PC-9 (cell line): ENCODE data around the gene APH1A. TPM values are rescaled to one million over a fixed set of nuclear protein-coding genes. Genes with fewer than 3 reads are reported as not detected.
A peak's percentile ranks its signal among the peaks of the same experiment; 100 is the strongest.

Experiments
- BruUV-seq: library from RNA; stranded (reverse); fragments of 400-500 nt; replicated peaks from 2 replicates; lab custom pipeline; 2021; lab: Mats Ljungman, UMichigan
- CTCF ChIA-PET: fragments of 300-600 bp; sonication (Branson Sonifier 250); formaldehyde crosslinking; loops from one replicate; lab custom pipeline; 2022; ENCODE audit warnings: antibody characterized with exemption; lab: Charles Lee
- POLR2A ChIA-PET: fragments of 300-600 bp; sonication (Branson Sonifier 250); formaldehyde crosslinking; loops from one replicate; lab custom pipeline; 2022; ENCODE audit warnings: antibody characterized with exemption; ENCODE audit not compliant: unreplicated experiment; lab: Charles Lee
- DNase-seq, 2 experiments: peaks; one replicate each; pipeline versions ENCODE4 v3.0.0 to v3.0.0-alpha.2; 2015 to 2022; ENCODE audit warnings: mixed read lengths in 1 of 2
- H2AFZ ChIP-seq: fragments of 200-600 bp; sonication (generic); 2 replicates; pipeline ENCODE4 v1.8.1; 2017; ENCODE audit warnings: antibody characterized with exemption
- H3F3A ChIP-seq: fragments of 200-600 bp; sonication (generic); 2 replicates; pipeline ENCODE4 v1.8.1; 2017; ENCODE audit warnings: antibody characterized with exemption, mild to moderate bottlenecking, low read depth; ENCODE audit not compliant: insufficient read depth
- H3K27ac ChIP-seq: fragments of 200-600 bp; sonication (generic); 2 replicates; pipeline ENCODE4 v1.6.1; 2016; ENCODE audit warnings: mixed run types
- H3K27me3 ChIP-seq: fragments of 200-600 bp; sonication (generic); 2 replicates; pipeline ENCODE4 v1.6.1; 2016; ENCODE audit warnings: low read depth, mixed run types; ENCODE audit not compliant: insufficient read depth
- H3K36me3 ChIP-seq: fragments of 200-600 bp; sonication (generic); 2 replicates; pipeline ENCODE4 v1.6.1; 2016; ENCODE audit warnings: low read depth, mixed run types
- H3K4me1 ChIP-seq: fragments of 200-600 bp; sonication (generic); replicated peaks from 2 replicates; pipeline ENCODE4 v1.6.1; 2016; ENCODE audit warnings: mixed run types; ENCODE audit not compliant: insufficient read depth
- H3K4me2 ChIP-seq: fragments of 200-600 bp; sonication (generic); 2 replicates; pipeline ENCODE4 v1.6.1; 2017; ENCODE audit warnings: mixed run types
- H3K4me3 ChIP-seq: fragments of 200-600 bp; sonication (generic); 2 replicates; pipeline ENCODE4 v1.6.1; 2016; ENCODE audit warnings: mixed run types
- H3K79me2 ChIP-seq: fragments of 200-600 bp; sonication (generic); 2 replicates; pipeline ENCODE4 v1.6.1; 2017; ENCODE audit warnings: low read depth, mixed run types
- H3K9me2 ChIP-seq: fragments of 200-600 bp; sonication (generic); 2 replicates; pipeline ENCODE4 v1.8.1; 2017; ENCODE audit warnings: mild to moderate bottlenecking; ENCODE audit not compliant: insufficient read depth
- H3K9me3 ChIP-seq: fragments of 200-600 bp; sonication (generic); 2 replicates; pipeline ENCODE4 v1.8.1; 2016; ENCODE audit warnings: low read depth; ENCODE audit not compliant: insufficient read depth
- H4K20me1 ChIP-seq: fragments of 200-600 bp; sonication (generic); 2 replicates; pipeline ENCODE4 v1.8.1; 2017; ENCODE audit not compliant: insufficient read depth
- CTCF ChIP-seq: fragments of 200-600 bp; sonication (generic); conservative IDR thresholded peaks from 2 replicates; pipeline ENCODE4 v1.6.1; 2017; ENCODE audit warnings: mixed run types, antibody characterized with exemption, mild to moderate bottlenecking, moderate library complexity
- EZH2 ChIP-seq: fragments of 200-600 bp; sonication (generic); IDR thresholded peaks from 2 replicates; pipeline ENCODE4 v1.8.0; 2017; ENCODE audit warnings: antibody characterized with exemption, low read depth
- intact Hi-C: fragments of 100-400 bp; cut with micrococcal nuclease; formaldehyde crosslinking; loops from one replicate; pipeline ENCODE4 v1.10.0; 2022; ENCODE audit not compliant: unreplicated experiment
- total RNA-seq: library from RNA; stranded (reverse); gene quantifications from 2 replicates; pipeline ENCODE4 v1.2.3, GENCODE V29; 2021

The APH1A gene
- total RNA-seq, 1 experiment from 2014 or later, result 173 TPM

GRCh38 chr1:150283260-150283659, 14.4 kb upstream of the APH1A start:
- Histone ChIP-seq H3K4me2 (peak overlapping the region; percentile 78; the same call in 1 of the 2 replicates), H3K4me1 (peaks cover 14% of the 10 kb centered on the region; the same call in 1 of the 2 replicates), H3K79me2 (no peaks in the 10 kb centered on the region), H3K9me3 (no peaks in the 10 kb centered on the region), H3K27me3 (no peaks in the 10 kb centered on the region), H3K9me2 (no peaks in the 10 kb centered on the region), H2AFZ (peak overlapping the region; percentile 87; the same call in 1 of the 2 replicates), H4K20me1 (0 out of 2 replicates have a peak, but pooled peaks cover 3% of the 10 kb centered on the region), H3F3A (peaks cover 6% of the 10 kb centered on the region), H3K27ac (no peak overlapping the region), H3K36me3 (no peaks in the 10 kb centered on the region), H3K4me3 (no peak overlapping the region)
- TSS peak; percentile 48 for BruUV-seq
- ChIA-PET CTCF (no interaction called here), POLR2A (no interaction called here)
- no peak for TF ChIP-seq CTCF
- TF ChIP-seq EZH2, result no peak
- DNase-seq, result no peak
- intact Hi-C loops, result loop anchor here (10.0 kb wide), 1 partner anchor 342 kb away; the partner anchor contains the start of gene ENSA

DNA sequence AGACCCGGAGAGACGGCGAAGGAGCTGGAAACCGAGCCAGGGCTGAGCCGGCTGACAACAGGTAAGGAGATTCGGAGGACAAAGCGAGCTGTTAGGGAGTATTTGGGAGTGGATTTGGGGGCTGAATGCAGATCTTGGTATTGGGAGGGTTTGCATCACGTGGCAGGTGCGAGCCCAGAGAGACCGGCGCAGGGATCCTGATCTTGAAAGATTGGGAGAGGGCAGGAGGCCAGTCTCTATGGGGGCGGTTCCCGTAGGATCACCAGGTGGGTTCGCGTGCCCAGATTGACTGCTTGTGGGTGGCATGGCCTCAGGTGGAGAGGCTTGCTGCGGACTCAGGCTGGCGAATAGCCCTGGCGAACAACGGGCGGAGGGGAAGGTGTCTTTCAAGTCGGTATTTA, 13.7 kb upstream of the APH1A start:
- no peak for DNase-seq
- H3K79me2 ChIP-seq, result no peaks in the 10 kb centered on the region
- H3K4me1 ChIP-seq, result peaks cover 14% of the 10 kb centered on the region; the same call in 1 of the 2 replicates
- 0 out of 2 replicates have a peak, but pooled peaks cover 3% of the 10 kb centered on the region for H4K20me1 ChIP-seq
- peak overlapping the region; percentile 87 for H2AFZ ChIP-seq
- H3K36me3 ChIP-seq, result no peaks in the 10 kb centered on the region
- intact Hi-C loops, result loop anchor here (10.0 kb wide), 1 partner anchor 342 kb away; the partner anchor contains the start of gene ENSA
- peaks cover 6% of the 10 kb centered on the region for H3F3A ChIP-seq
- CTCF ChIA-PET, result interaction anchor here (0.6 kb wide), 4 partner anchors 31 to 678 kb away, joined by 3 to 4 read pairs (median 3); no protein-coding TSS in a partner anchor
- no peaks in the 10 kb centered on the region for H3K27me3 ChIP-seq
- H3K9me3 ChIP-seq, result no peaks in the 10 kb centered on the region
- H3K4me3 ChIP-seq, result peak overlapping the region; percentile 52
- BruUV-seq, result no TSS peak
- POLR2A ChIA-PET, result interaction anchor here (0.6 to 0.7 kb wide), 2 partner anchors 59 to 395 kb away, joined by 4 to 6 read pairs; a partner anchor contains a TSS
- peak overlapping the region; percentile 78 for H3K4me2 ChIP-seq
- H3K9me2 ChIP-seq, result no peaks in the 10 kb centered on the region
- TF ChIP-seq EZH2 (no peak), CTCF (no peak)
- H3K27ac ChIP-seq, result no peak overlapping the region

DNA sequence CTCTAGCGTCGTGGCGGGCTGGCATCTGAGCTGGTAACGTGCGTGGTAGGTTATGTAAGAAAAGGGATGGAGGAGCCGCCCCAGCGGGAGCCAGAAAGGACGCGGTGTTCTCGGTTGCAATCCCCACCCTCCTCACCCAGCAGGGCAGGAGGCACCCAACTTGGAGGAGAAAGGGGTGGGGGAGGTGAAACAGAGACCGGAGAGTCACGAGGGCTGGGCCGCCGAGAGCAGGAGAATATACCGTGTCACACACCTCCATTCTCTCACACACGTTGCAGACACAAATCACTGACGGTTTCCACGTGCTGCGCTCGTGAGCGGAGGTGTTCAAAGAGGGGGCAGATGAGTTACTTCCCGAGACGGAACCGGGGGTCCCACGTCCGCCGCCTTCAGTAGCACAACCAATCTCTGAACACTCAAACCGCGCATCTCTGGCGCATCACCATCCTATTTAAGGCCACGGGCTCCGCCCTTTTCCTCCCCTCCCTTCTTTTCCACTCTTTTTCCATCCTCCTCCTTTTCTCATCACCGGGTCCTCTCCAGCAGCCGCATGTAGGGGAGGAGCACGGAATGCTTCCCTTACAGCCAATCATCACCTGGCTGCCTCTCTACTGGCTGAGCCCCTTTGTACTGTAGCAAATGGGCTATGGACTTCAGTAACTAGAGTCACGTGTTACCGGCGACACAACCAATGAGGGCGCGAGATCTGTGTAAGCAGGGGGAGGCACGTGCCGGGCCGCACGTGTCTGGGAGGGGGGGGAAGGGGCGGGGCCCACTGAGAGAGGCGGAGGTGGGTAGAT, 13.1 kb upstream of the APH1A start, which contains the start of gene CIART:
Gene CIART, plus strand, starts transcription at position 797 of the 800 bp plus-strand sequence. CDS start 714 bp downstream, outside the sequence.
- Histone ChIP-seq H2AFZ (peak within 1 kb of the TSS; percentile 92), H3K4me1 (peaks cover 14% of the 10 kb centered on the region; the same call in 1 of the 2 replicates), H3K4me3 (peak within 1 kb of the TSS; percentile 52), H4K20me1 (0 out of 2 replicates have a peak, but pooled peaks cover 3% of the 10 kb centered on the region), H3K27ac (peak within 1 kb of the TSS; percentile 51), H3K9me3 (no peaks in the 10 kb centered on the region), H3K79me2 (no peaks in the 10 kb centered on the region), H3K36me3 (no peaks in the 10 kb centered on the region), H3K4me2 (peak within 1 kb of the TSS; percentile 78), H3K27me3 (no peaks in the 10 kb centered on the region), H3K9me2 (no peaks in the 10 kb centered on the region), H3F3A (peaks cover 6% of the 10 kb centered on the region)
- ChIA-PET POLR2A (interaction anchor here (0.6 to 0.7 kb wide), 4 partner anchors 22 to 394 kb away, joined by 4 to 11 read pairs (median 6); a partner anchor contains a TSS), CTCF (interaction anchor here (0.6 to 2.7 kb wide), 7 partner anchors 19 to 679 kb away, joined by 3 to 23 read pairs (median 3); no protein-coding TSS in a partner anchor)
- DNase-seq, result peak; percentile 91 to 92
- intact Hi-C loops, result loop anchor here (1.0 to 10.0 kb wide), 2 partner anchors 26 to 343 kb away; partner anchors contain the start of gene ENSA
- TF ChIP-seq EZH2, result no peak
- no peak for TF ChIP-seq CTCF
- TSS peak; percentile 91 for BruUV-seq
